Lower leg skin (tissue), 3 donors: ENCODE data around the gene TPT1.

ENCODE experiments used
- POLR2A ChIP-seq, 2 donors: fragments of 450-650 bp; IDR thresholded peaks; one replicate each; pipeline ENCODE4 v1.6.1; 2016 to 2017; ENCODE audit warnings: antibody characterized with exemption in 2 of 2, mild to moderate bottlenecking in 1 of 2, moderate library complexity in 1 of 2
- TF ChIP-seq, protein P1 (sequence below), 3 donors: fragments of 450-650 bp; IDR thresholded peaks; one replicate each; pipeline ENCODE4 v1.5.1; 2016; ENCODE audit warnings: antibody characterized with exemption in 3 of 3, mild to moderate bottlenecking in 3 of 3, moderate library complexity in 2 of 3

DNA sequence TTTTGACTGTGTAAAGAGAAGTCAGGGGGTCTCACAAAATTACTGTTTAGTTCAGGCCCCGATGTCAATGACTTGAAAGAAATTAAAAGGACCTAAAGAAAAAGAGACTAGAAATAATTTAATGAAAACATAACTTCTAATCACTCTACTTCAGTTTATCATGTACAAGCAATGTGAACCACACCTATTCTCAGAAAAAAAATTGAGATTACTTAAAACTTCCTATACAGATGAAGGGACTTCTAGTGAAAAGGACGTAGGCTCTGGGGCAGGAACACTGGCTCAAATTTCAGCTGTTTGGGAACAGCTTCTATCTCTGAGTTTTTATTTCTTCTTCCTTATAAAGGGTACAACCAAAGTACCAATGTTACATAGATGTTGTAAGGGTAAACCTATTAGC, 38.0 kb downstream of the TPT1 start:
- TF ChIP-seq, protein P1, sequence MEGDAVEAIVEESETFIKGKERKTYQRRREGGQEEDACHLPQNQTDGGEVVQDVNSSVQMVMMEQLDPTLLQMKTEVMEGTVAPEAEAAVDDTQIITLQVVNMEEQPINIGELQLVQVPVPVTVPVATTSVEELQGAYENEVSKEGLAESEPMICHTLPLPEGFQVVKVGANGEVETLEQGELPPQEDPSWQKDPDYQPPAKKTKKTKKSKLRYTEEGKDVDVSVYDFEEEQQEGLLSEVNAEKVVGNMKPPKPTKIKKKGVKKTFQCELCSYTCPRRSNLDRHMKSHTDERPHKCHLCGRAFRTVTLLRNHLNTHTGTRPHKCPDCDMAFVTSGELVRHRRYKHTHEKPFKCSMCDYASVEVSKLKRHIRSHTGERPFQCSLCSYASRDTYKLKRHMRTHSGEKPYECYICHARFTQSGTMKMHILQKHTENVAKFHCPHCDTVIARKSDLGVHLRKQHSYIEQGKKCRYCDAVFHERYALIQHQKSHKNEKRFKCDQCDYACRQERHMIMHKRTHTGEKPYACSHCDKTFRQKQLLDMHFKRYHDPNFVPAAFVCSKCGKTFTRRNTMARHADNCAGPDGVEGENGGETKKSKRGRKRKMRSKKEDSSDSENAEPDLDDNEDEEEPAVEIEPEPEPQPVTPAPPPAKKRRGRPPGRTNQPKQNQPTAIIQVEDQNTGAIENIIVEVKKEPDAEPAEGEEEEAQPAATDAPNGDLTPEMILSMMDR (IDR thresholded peaks at IDR 0.05): no peak
- TF ChIP-seq POLR2A (IDR thresholded peaks at IDR 0.05): no peak
